ENCODE data around the gene PUS1. TPM values are rescaled to one million over a fixed set of nuclear protein-coding genes. Genes with fewer than 3 reads are reported as not detected.

The PUS1 gene
- total and polyA plus RNA-seq, 7 experiments from 2014 or later, result 15.0 to 54.9 (median 37.1) TPM

GRCh38 chr12:131896080-131896810 is 32.8 kb upstream of the PUS1 start:
- Mint-ChIP-seq H3K27ac (peak overlapping the region in 8 of 9 donors; percentile 19 to 94 (median 76)), H3K9me3 (peaks cover 0 to 4% (median 0%) of the 10 kb centered on the region in 11 donors), H3K4me3 (peak overlapping the region; percentile 63 to 94 (median 92)), H3K36me3 (no peaks in the 10 kb centered on the region), H3K27me3 (no peaks in the 10 kb centered on the region), H3K4me1 (peaks cover 16 to 38% (median 28%) of the 10 kb centered on the region in 7 donors)
- peak overlapping the region; percentile 71 for H3K4me3 ChIP-seq (ENCODE audit: low read length)
- peak; percentile 74 for ATAC-seq
- H3K9me3 ChIP-seq (ENCODE audit: control insufficient read depth in 2 of 3, low read length in 3 of 3), result no peaks in the 10 kb centered on the region
- H3K27ac ChIP-seq (ENCODE audit: low read depth, low read length), result peak overlapping the region; percentile 67
- ChIA-PET CTCF (interaction anchor here (0.7 kb wide), 1 partner anchor 43 kb away, joined by 3 read pairs; no protein-coding TSS in a partner anchor), POLR2A (interaction anchor here (1.1 to 1.8 kb wide), 2 partner anchors 34 to 185 kb away, joined by 5 to 7 read pairs; partner anchors contain the start of gene SFSWAP)
- H3K4me1 ChIP-seq (ENCODE audit: control insufficient read depth in 2 of 2, insufficient read depth in 2 of 2, low read length in 2 of 2), result peaks cover 0 to 12% of the 10 kb centered on the region in 2 donors
- no peaks in the 10 kb centered on the region for H3K27me3 ChIP-seq (ENCODE audit: control insufficient read depth in 2 of 2, insufficient read depth in 2 of 2, low read length in 2 of 2)
- DNase-seq, result peak in 8 of 9 donors; percentile 41 to 77 (median 52)
- intact Hi-C loops (cut with micrococcal nuclease), result loop anchor here (1.0 to 10.0 kb wide), 5 partner anchors 33 to 1021 kb away; partner anchors contain the start of genes RAN (in 2 of the 2), PUS1 (in 1 of the 2) and SFSWAP (in 1 of the 2)
- H3K36me3 ChIP-seq (ENCODE audit: control insufficient read depth in 2 of 3, insufficient read depth in 3 of 3, low read length in 3 of 3), result no peaks in the 10 kb centered on the region

GRCh38 chr12:131896811-131897270 is 32.2 kb upstream of the PUS1 start:
- no peaks in the 10 kb centered on the region for H3K27me3 Mint-ChIP-seq
- intact Hi-C loops (cut with micrococcal nuclease), result loop anchor here (1.0 to 10.0 kb wide), 5 partner anchors 32 to 1022 kb away; partner anchors contain the start of genes RAN (in 2 of the 2), PUS1 (in 1 of the 2) and SFSWAP (in 1 of the 2)
- H3K27ac Mint-ChIP-seq, result peak overlapping the region in 6 of 9 donors; percentile 17 to 84 (median 35)
- ATAC-seq (no peak), DNase-seq (no peak)
- no peaks in the 10 kb centered on the region for H3K27me3 ChIP-seq (ENCODE audit: control insufficient read depth in 2 of 2, insufficient read depth in 2 of 2, low read length in 2 of 2)
- ChIA-PET POLR2A (interaction anchor here (1.1 to 1.8 kb wide), 2 partner anchors 33 to 186 kb away, joined by 5 to 7 read pairs; partner anchors contain the start of gene SFSWAP), CTCF (interaction anchor here (0.7 kb wide), 1 partner anchor 43 kb away, joined by 3 read pairs; no protein-coding TSS in a partner anchor)
- no peaks in the 10 kb centered on the region for H3K36me3 ChIP-seq (ENCODE audit: control insufficient read depth in 2 of 3, insufficient read depth in 3 of 3, low read length in 3 of 3)
- peaks cover 16 to 38% (median 31%) of the 10 kb centered on the region in 7 donors for H3K4me1 Mint-ChIP-seq
- H3K36me3 Mint-ChIP-seq, result no peaks in the 10 kb centered on the region
- H3K9me3 Mint-ChIP-seq, result peaks cover 0 to 4% (median 0%) of the 10 kb centered on the region in 11 donors
- H3K9me3 ChIP-seq (ENCODE audit: control insufficient read depth in 2 of 3, low read length in 3 of 3), result no peaks in the 10 kb centered on the region
- peak overlapping the region; percentile 67 for H3K27ac ChIP-seq (ENCODE audit: low read depth, low read length)
- peak overlapping the region; percentile 71 for H3K4me3 ChIP-seq (ENCODE audit: low read length)
- H3K4me3 Mint-ChIP-seq, result peak overlapping the region; percentile 63 to 94 (median 88)
- peaks cover 0 to 12% of the 10 kb centered on the region in 2 donors for H3K4me1 ChIP-seq (ENCODE audit: control insufficient read depth in 2 of 2, insufficient read depth in 2 of 2, low read length in 2 of 2)

- no peak for ATAC-seq
Observed at GRCh38 chr12:131897276-131897675, 31.8 kb upstream of the PUS1 start.

GRCh38 chr12:131897875-131898274 is 31.2 kb upstream of the PUS1 start:
- Mint-ChIP-seq H3K9me3 (peaks cover 0 to 3% (median 0%) of the 10 kb centered on the region in 11 donors), H3K4me3 (peak overlapping the region in 8 of 10 donors; percentile 5 to 93 (median 26)), H3K36me3 (no peaks in the 10 kb centered on the region), H3K27me3 (no peaks in the 10 kb centered on the region), H3K4me1 (peaks cover 16 to 42% (median 31%) of the 10 kb centered on the region in 7 donors), H3K27ac (peak overlapping the region in 4 of 9 donors; percentile 20 to 80 (median 47))
- Histone ChIP-seq H3K4me3 (ENCODE audit: low read length) (no peak overlapping the region), H3K36me3 (ENCODE audit: control insufficient read depth in 2 of 3, insufficient read depth in 3 of 3, low read length in 3 of 3) (no peaks in the 10 kb centered on the region), H3K27ac (ENCODE audit: low read depth, low read length) (no peak overlapping the region), H3K27me3 (ENCODE audit: control insufficient read depth in 2 of 2, insufficient read depth in 2 of 2, low read length in 2 of 2) (no peaks in the 10 kb centered on the region), H3K9me3 (ENCODE audit: control insufficient read depth in 2 of 3, low read length in 3 of 3) (no peaks in the 10 kb centered on the region), H3K4me1 (ENCODE audit: control insufficient read depth in 2 of 2, insufficient read depth in 2 of 2, low read length in 2 of 2) (peaks cover 0 to 12% of the 10 kb centered on the region in 2 donors)
- no peak for ATAC-seq
- POLR2A ChIA-PET, result interaction anchor here (0.7 kb wide), 1 partner anchor 32 kb away, joined by 3 read pairs; no protein-coding TSS in a partner anchor
- intact Hi-C loops (cut with micrococcal nuclease), result loop anchor here (10.0 kb wide), 4 partner anchors 183 to 1023 kb away; partner anchors contain the start of genes RAN (in 2 of the 2) and SFSWAP (in 1 of the 2)
- CTCF ChIA-PET, result interaction anchor here (0.6 to 0.7 kb wide), 2 partner anchors 12 to 376 kb away, joined by 3 to 7 read pairs; no protein-coding TSS in a partner anchor
- DNase-seq, result no peak

More at GRCh38 chr12:131897276-131897675, 31.8 kb upstream of the PUS1 start:
- DNase-seq, result no peak
- Histone ChIP-seq H3K27ac (ENCODE audit: low read depth, low read length) (no peak overlapping the region), H3K4me1 (ENCODE audit: control insufficient read depth in 2 of 2, insufficient read depth in 2 of 2, low read length in 2 of 2) (peaks cover 0 to 12% of the 10 kb centered on the region in 2 donors), H3K9me3 (ENCODE audit: control insufficient read depth in 2 of 3, low read length in 3 of 3) (no peaks in the 10 kb centered on the region), H3K36me3 (ENCODE audit: control insufficient read depth in 2 of 3, insufficient read depth in 3 of 3, low read length in 3 of 3) (no peaks in the 10 kb centered on the region), H3K27me3 (ENCODE audit: control insufficient read depth in 2 of 2, insufficient read depth in 2 of 2, low read length in 2 of 2) (no peaks in the 10 kb centered on the region), H3K4me3 (ENCODE audit: low read length) (no peak overlapping the region)
- Mint-ChIP-seq H3K27me3 (no peaks in the 10 kb centered on the region), H3K36me3 (no peaks in the 10 kb centered on the region), H3K4me3 (peak overlapping the region in 9 of 10 donors; percentile 63 to 94 (median 90)), H3K9me3 (peaks cover 0 to 4% (median 0%) of the 10 kb centered on the region in 11 donors), H3K4me1 (peaks cover 16 to 40% (median 31%) of the 10 kb centered on the region in 7 donors), H3K27ac (peak overlapping the region in 6 of 9 donors; percentile 17 to 80 (median 38))
- CTCF ChIA-PET, result no interaction called here
- POLR2A ChIA-PET, result interaction anchor here (1.1 to 1.8 kb wide), 2 partner anchors 33 to 186 kb away, joined by 5 to 7 read pairs; partner anchors contain the start of gene SFSWAP
- intact Hi-C loops (cut with micrococcal nuclease), result loop anchor here (10.0 kb wide), 4 partner anchors 182 to 1022 kb away; partner anchors contain the start of genes RAN (in 2 of the 2) and SFSWAP (in 1 of the 2)

GRCh38 chr12:131900397-131900796 is 28.7 kb upstream of the PUS1 start:
- Mint-ChIP-seq H3K27ac (peak overlapping the region in 1 of 9 donors; percentile 41), H3K27me3 (no peaks in the 10 kb centered on the region), H3K36me3 (no peaks in the 10 kb centered on the region), H3K9me3 (no peaks in the 10 kb centered on the region), H3K4me3 (no peak overlapping the region), H3K4me1 (peaks cover 12 to 54% (median 39%) of the 10 kb centered on the region in 7 donors)
- POLR2A ChIA-PET, result no interaction called here
- Histone ChIP-seq H3K36me3 (ENCODE audit: control insufficient read depth in 2 of 3, insufficient read depth in 3 of 3, low read length in 3 of 3) (no peaks in the 10 kb centered on the region), H3K27ac (ENCODE audit: low read depth, low read length) (no peak overlapping the region), H3K4me3 (ENCODE audit: low read length) (no peak overlapping the region), H3K27me3 (ENCODE audit: control insufficient read depth in 2 of 2, insufficient read depth in 2 of 2, low read length in 2 of 2) (no peaks in the 10 kb centered on the region), H3K4me1 (ENCODE audit: control insufficient read depth in 2 of 2, insufficient read depth in 2 of 2, low read length in 2 of 2) (peaks cover 0 to 18% of the 10 kb centered on the region in 2 donors), H3K9me3 (ENCODE audit: control insufficient read depth in 2 of 3, low read length in 3 of 3) (no peaks in the 10 kb centered on the region)
- DNase-seq (no peak), ATAC-seq (no peak)
- intact Hi-C loops (cut with micrococcal nuclease), result no loop called here
- CTCF ChIA-PET, result no interaction called here
